ENCODE data around the gene FASN. TPM values are rescaled to one million over a fixed set of nuclear protein-coding genes. Genes with fewer than 3 reads are reported as not detected.
A peak's percentile ranks its signal among the peaks of the same experiment; 100 is the strongest.

Gene FASN
- total and polyA plus RNA-seq, 2 of the 4 experiments (the other 2 are of a cell fraction): 12.4 to 56.0 TPM

GRCh38 chr17:82035956-82036633 lies 61.9 kb downstream of the FASN start:
- no peaks in the 10 kb centered on the region for H3K36me3 ChIP-seq (ENCODE audit: control insufficient read depth, insufficient read depth, low read length)
- no peak overlapping the region for H2BK5ac ChIP-seq (ENCODE audit: low read depth, low read length, poor library complexity, severe bottlenecking)
- ATAC-seq (ENCODE audit: low read depth) (no peak), DNase-seq (no peak)
- intact Hi-C loops (cut with micrococcal nuclease) (loop anchor here (2.0 to 10.0 kb wide), 2 partner anchors 63 to 289 kb away; partner anchors contain the start of gene FASN), in situ Hi-C loops (cut with MboI; ENCODE audit: low sequenced_read_pairs) (no loop called here), dilution Hi-C loops (cut with HindIII; ENCODE audit: low sequenced_read_pairs, unreplicated experiment) (no loop called here)
- no peaks in the 10 kb centered on the region for H3K9me3 ChIP-seq (ENCODE audit: control insufficient read depth, insufficient read depth, low read length)
- no peak overlapping the region for H2BK20ac ChIP-seq (ENCODE audit: low read depth, low read length)
- no peak overlapping the region for H3K23ac ChIP-seq (ENCODE audit: low read depth, low read length)
- H4K91ac ChIP-seq (ENCODE audit: insufficient read depth, low read depth, low read length): no peak overlapping the region
- 96% methylated on average over 6 of the region's 20 CpGs; no CpG with 5 or more reads in 1 of the 2 experiments for WGBS, 2 experiments (ENCODE audit: extremely low coverage in 2 of 2, insufficient read length in 1 of 2)
- peak overlapping the region; percentile 61 for H2AK9ac ChIP-seq (replicated peaks; ENCODE audit: low read depth, low read length, poor library complexity)
- no peak overlapping the region for H2BK120ac ChIP-seq (ENCODE audit: low read depth, low read length)
- no peak overlapping the region for H2BK15ac ChIP-seq (ENCODE audit: low read depth, low read length)
- no peak overlapping the region for H3K14ac ChIP-seq (replicated peaks; ENCODE audit: low read depth, low read length)
- peaks cover 11% of the 10 kb centered on the region for H3K4me1 ChIP-seq (ENCODE audit: control insufficient read depth, insufficient read depth, low read length)
- H3K4me2 ChIP-seq (ENCODE audit: low read depth, low read length): peak overlapping the region; percentile 94
- H3K18ac ChIP-seq (ENCODE audit: low read depth, low read length): no peak overlapping the region
- H3K9ac ChIP-seq (ENCODE audit: low read depth, low read length): peak overlapping the region; percentile 61
- 0 out of 2 replicates have a peak, but pooled peaks cover 7% of the 10 kb centered on the region for H3K9me1 ChIP-seq (ENCODE audit: insufficient read depth, low read length)
- BruUV-seq (replicated peaks): TSS peak; percentile 57
- peaks cover 5% of the 10 kb centered on the region for H4K20me1 ChIP-seq (ENCODE audit: insufficient read depth, low read length)
- H3K27me3 ChIP-seq (ENCODE audit: control insufficient read depth, insufficient read depth, low read length): no peaks in the 10 kb centered on the region
- H4K5ac ChIP-seq (ENCODE audit: low read depth, low read length): no peak overlapping the region
- no peak overlapping the region; the same call in 1 of the 2 replicates for H2AK5ac ChIP-seq (ENCODE audit: low read depth, low read length)
- CTCF ChIA-PET: interaction anchor here (1.7 kb wide), 1 partner anchor 16 kb away, joined by 5 read pairs; no protein-coding TSS in a partner anchor
- no peak overlapping the region for H3K56ac ChIP-seq (ENCODE audit: extremely low read depth, insufficient read depth, low read length)
- no peak overlapping the region for H3K27ac ChIP-seq (ENCODE audit: insufficient read depth, low read length)
- peaks cover 7 to 12% of the 10 kb centered on the region in 2 experiments for H3K79me1 ChIP-seq (ENCODE audit: low read depth in 1 of 2, low read length in 2 of 2)
- H3K4me3 ChIP-seq (ENCODE audit: insufficient read depth, low read depth, low read length): no peak overlapping the region; the same call in 1 of the 2 replicates
- H2AFZ ChIP-seq (replicated peaks; ENCODE audit: low read length, poor library complexity): no peak overlapping the region
- no peak overlapping the region for H3K4ac ChIP-seq (ENCODE audit: low read depth, low read length)
- H4K8ac ChIP-seq (ENCODE audit: low read depth in 2 of 2, low read length in 2 of 2): no peak overlapping the region
- POLR2A ChIA-PET (ENCODE audit: unreplicated experiment): no interaction called here
- no peak for TF ChIP-seq RCOR1 (IDR thresholded peaks at IDR 0.05; ENCODE audit: insufficient replicate concordance, low read length)
- TF ChIP-seq CTCF (conservative IDR thresholded peaks at IDR 0.05; ENCODE audit: low read depth, low read length): no peak
- TF ChIP-seq ELK1 (IDR thresholded peaks at IDR 0.05; ENCODE audit: borderline replicate concordance, low read depth, low read length): no peak
- no peak for TF ChIP-seq SMC3 (IDR thresholded peaks at IDR 0.05; ENCODE audit: low read depth, low read length)
- no peak for TF ChIP-seq RAD21 (IDR thresholded peaks at IDR 0.05; ENCODE audit: low read length)
- no peak for TF ChIP-seq MAZ (IDR thresholded peaks at IDR 0.05; ENCODE audit: borderline replicate concordance, low read depth, low read length)
- no peak for TF ChIP-seq RFX5 (IDR thresholded peaks at IDR 0.05; ENCODE audit: low read depth, low read length)
- no peak for TF ChIP-seq CEBPB (IDR thresholded peaks at IDR 0.05; ENCODE audit: low read depth, low read length)
- TF ChIP-seq NFE2L2 (IDR thresholded peaks at IDR 0.05; ENCODE audit: low read depth, low read length): no peak
- TF ChIP-seq CHD1 (IDR thresholded peaks at IDR 0.05; ENCODE audit: low read depth, low read length): no peak
- TF ChIP-seq MAFK (IDR thresholded peaks at IDR 0.05; ENCODE audit: low read depth, low read length): no peak
- TF ChIP-seq POLR2A (IDR thresholded peaks at IDR 0.05; ENCODE audit: low read depth, low read length): no peak
- TF ChIP-seq MXI1 (IDR thresholded peaks at IDR 0.05; ENCODE audit: borderline replicate concordance, low read depth, low read length): no peak
- no peak for TF ChIP-seq USF2 (IDR thresholded peaks at IDR 0.05; ENCODE audit: low read depth, low read length)
- TF ChIP-seq FOS (IDR thresholded peaks at IDR 0.05; ENCODE audit: low read depth, low read length): no peak
